K562 (cell line): Measurements from ENCODE around the gene CLEC4E. TPM values are rescaled to one million over a fixed set of nuclear protein-coding genes. Genes with fewer than 3 reads are reported as not detected.
"Not testable (repeated sequence)": the region's sequence is repeated elsewhere in the genome, so short reads cannot be mapped to it uniquely, and the experiment has no call there.

ENCODE experiments used
- ATAC-seq: fragments of 200-7000 bp; cut with Tn5 transposase; 3 replicates; pipeline ENCODE4 v1.9.1; 2020; ENCODE audit warnings: moderate library complexity
- BruUV-seq: library from RNA; stranded (reverse); fragments of 400-500 nt; replicated peaks from 2 replicates; lab custom pipeline; 2021; lab: Mats Ljungman, UMichigan
- CTCF ChIA-PET: fragments of 300-600 bp; formaldehyde crosslinking; extraction: SDS; loops from one replicate; lab custom pipeline; 2021; ENCODE audit warnings: low intra/inter-chr PET ratio; lab: Yijun Ruan, JAX
- POLR2A ChIA-PET: fragments of 300-600, 350-650 bp; sonication (Branson Sonifier 250); formaldehyde crosslinking; extraction: SDS; loops from one replicate; lab custom pipeline; 2021; ENCODE audit warnings: antibody characterized with exemption, inconsistent platforms; lab: Yijun Ruan, JAX
- DNase-seq, 4 experiments: peaks; one replicate each; pipeline versions ENCODE4 v3.0.0 to v3.0.0-alpha.2; 2011 to 2018; ENCODE audit warnings: low spot score in 3 of 4, mixed read lengths in 3 of 4; ENCODE audit errors: extremely low read depth in 1 of 4
- FAIRE-seq: peaks from 2 replicates; lab custom pipeline; 2011; peaks lifted over from hg19 to GRCh38; lab: Jason Lieb, UNC
- H2AFZ ChIP-seq: 2 replicates; pipeline ENCODE4 v1.6.0; 2011; ENCODE audit warnings: low read depth, low read length, control low read depth, inconsistent platforms
- H3K27ac ChIP-seq: fragments of 200-600 bp; 3 replicates; pipeline ENCODE4 v1.8.0; 2011; ENCODE audit warnings: low read depth, mild to moderate bottlenecking, control low read depth, inconsistent platforms, low read length, moderate library complexity, mixed read lengths; ENCODE audit errors: extremely low read depth
- H3K27me3 ChIP-seq, 2 experiments: fragments of 300-600 bp in 1 of 2; 2 replicates in 1 of 2; 3 replicates in 1 of 2; pipeline versions ENCODE4 v1.6.0 to v1.8.0; 2011; ENCODE audit warnings: inconsistent platforms in 2 of 2, low read length in 2 of 2, mild to moderate bottlenecking in 1 of 2, mixed read lengths in 1 of 2, moderate library complexity in 1 of 2; ENCODE audit not compliant: control insufficient read depth in 2 of 2, insufficient read depth in 2 of 2
- H3K36me3 ChIP-seq: fragments of 300-600 bp; 3 replicates; pipeline ENCODE4 v1.8.0; 2011; ENCODE audit warnings: mild to moderate bottlenecking, low read length, inconsistent platforms; ENCODE audit not compliant: control insufficient read depth, insufficient read depth
- H3K4me1 ChIP-seq, 2 experiments: fragments of 200-600 bp in 1 of 2; replicated peaks in 1 of 2; 2 replicates in 1 of 2; 3 replicates in 1 of 2; pipeline versions ENCODE4 v1.5.1 to v1.8.0; 2011; ENCODE audit warnings: inconsistent platforms in 2 of 2, low read length in 2 of 2, mild to moderate bottlenecking in 1 of 2, mixed read lengths in 1 of 2, moderate library complexity in 1 of 2; ENCODE audit not compliant: control insufficient read depth in 2 of 2, insufficient read depth in 2 of 2
- H3K4me2 ChIP-seq: 2 replicates; pipeline ENCODE4 v1.6.1; 2011; ENCODE audit warnings: low read length, control low read depth, inconsistent platforms, mixed read lengths; ENCODE audit not compliant: insufficient read depth
- H3K4me3 ChIP-seq: fragments of 200-600 bp; sonication (generic), shearing (Covaris generic); 2 replicates; pipeline ENCODE4 v1.5.1; 2016; ENCODE audit warnings: control low read depth, inconsistent platforms
- H3K79me2 ChIP-seq: fragments of 200-600 bp; 3 replicates; pipeline ENCODE4 v1.8.0; 2011; ENCODE audit warnings: low read length, inconsistent platforms; ENCODE audit not compliant: control insufficient read depth, insufficient read depth
- H3K9ac ChIP-seq, 2 experiments: 2 replicates each; pipeline versions ENCODE4 v1.6.0 to v1.6.1; 2011; ENCODE audit warnings: low read depth in 2 of 2, low read length in 2 of 2, control low read depth in 1 of 2, inconsistent platforms in 1 of 2, mild to moderate bottlenecking in 1 of 2, mixed read lengths in 1 of 2; ENCODE audit not compliant: insufficient read depth in 1 of 2
- H3K9me1 ChIP-seq: one replicate; pipeline ENCODE4 v1.6.0; 2011; ENCODE audit warnings: inconsistent platforms, mild to moderate bottlenecking, low read length, moderate library complexity; ENCODE audit not compliant: control insufficient read depth, insufficient read depth
- H3K9me3 ChIP-seq: replicated peaks from 2 replicates; pipeline ENCODE4 v1.5.1; 2011; ENCODE audit warnings: low read depth, low read length, inconsistent platforms; ENCODE audit not compliant: control insufficient read depth, insufficient read depth
- H4K20me1 ChIP-seq: replicated peaks from 2 replicates; pipeline ENCODE4 v1.6.1; 2011; ENCODE audit warnings: low read length, inconsistent platforms, mixed read lengths; ENCODE audit not compliant: control insufficient read depth, insufficient read depth
- ATF7 ChIP-seq: fragments of 450-650 bp; IDR thresholded peaks from 2 replicates; pipeline ENCODE4 v1.7.1; 2014; ENCODE audit warnings: mild to moderate bottlenecking, moderate library complexity
- CREM ChIP-seq: IDR thresholded peaks from 2 replicates; pipeline ENCODE4 v1.6.1; 2014; ENCODE audit warnings: antibody characterized with exemption, low read depth
- GTF3C2 ChIP-seq: IDR thresholded peaks from 3 replicates; pipeline ENCODE4 v1.6.1; 2011; ENCODE audit warnings: borderline replicate concordance, mild to moderate bottlenecking, moderate library complexity; ENCODE audit not compliant: insufficient read length; ENCODE audit errors: extremely low read depth
- MBD2 ChIP-seq: sonication (generic); IDR thresholded peaks from 2 replicates; pipeline ENCODE4 v1.6.1; 2016; ENCODE audit warnings: low read depth, borderline replicate concordance
- RAD21 ChIP-seq, 2 experiments: fragments of 250-450 bp in 1 of 2; fragments of 450-650 bp in 1 of 2; sonication (Bioruptor Pico) in 1 of 2; formaldehyde crosslinking in 1 of 2; IDR thresholded peaks in 1 of 2; conservative IDR thresholded peaks in 1 of 2; 2 replicates each; pipeline versions ENCODE4 v1.4.0 to v1.8.0; 2020 to 2022; ENCODE audit warnings: mild to moderate bottlenecking in 2 of 2, moderate library complexity in 1 of 2
- RNF2 ChIP-seq: sonication (generic); IDR thresholded peaks from 2 replicates; pipeline ENCODE4 v1.6.1; 2016
- ZNF785 ChIP-seq: fragments of 250-450 bp; sonication (Bioruptor Pico); IDR thresholded peaks from 2 replicates; pipeline ENCODE4 v1.4.0; 2020; ENCODE audit warnings: mild to moderate bottlenecking
- WGBS: fragments of 100-300 bp; shearing (Covaris generic); methylation state at CpG from one replicate; pipeline ENCODE4 v1.1.6; 2016; ENCODE audit warnings: low coverage, mixed read lengths; ENCODE audit not compliant: insufficient coverage; ENCODE audit errors: missing lambda C conversion rate; 5-methylcytosine and 5-hydroxymethylcytosine counted together
- in situ Hi-C: fragments of 300-500 bp; cut with MboI; formaldehyde crosslinking; loops from 4 replicates; pipeline ENCODE4 v1.15.0; 2018; ENCODE audit warnings: inconsistent platforms, mixed read lengths
- intact Hi-C: fragments of 100-400 bp; cut with micrococcal nuclease; formaldehyde crosslinking; loops from 2 replicates; pipeline ENCODE4 v1.14.2; 2022
- polyA plus RNA-seq, 8 experiments: library from polyadenylated mRNA; depleted of rRNA in 4 of 8; stranded (reverse) in 5 of 8; unstranded in 3 of 8; fragments of >200 nt; fragmentation: Nextera tagmentation in 2 of 8; fragmentation: Illumina TruSeq in 1 of 8; extraction: Ambion mirVana in 2 of 8; extraction: Trizol in 1 of 8; gene quantifications; 2 replicates each; pipeline versions ENCODE4 v1.2.1 to v1.2.3, GENCODE V29; 2011 to 2014; ENCODE audit warnings: inconsistent platforms in 1 of 8, missing spikeins in 1 of 8
- total RNA-seq, 7 experiments: library from RNA; depleted of rRNA in 6 of 7; stranded (reverse); fragments of >200 nt in 6 of 7; fragmentation: Illumina TruSeq in 2 of 7; extraction: Trizol in 2 of 7; gene quantifications; 2 replicates each; pipeline versions ENCODE4 v1.2.1 to v1.2.3, GENCODE V29; 2011 to 2021; ENCODE audit warnings: low replicate concordance in 1 of 7
- TF ChIP-seq, protein P1 (sequence below), 3 experiments: IDR thresholded peaks in 2 of 3; conservative IDR thresholded peaks in 1 of 3; 2 replicates each; pipeline ENCODE4 v1.5.1; 2011 to 2012; ENCODE audit warnings: low read length in 3 of 3, mild to moderate bottlenecking in 3 of 3, control low read depth in 2 of 3, improper control_type of control experiment in 1 of 3, inconsistent platforms in 1 of 3, low read depth in 1 of 3, mixed read lengths in 1 of 3, moderate library complexity in 1 of 3; ENCODE audit not compliant: insufficient read depth in 2 of 3

Gene CLEC4E
- total and polyA plus RNA-seq, 9 of the 15 experiments (the other 6 are each of a cell fraction or from before 2014, with no cell fraction given), result not detected

GRCh38 chr12:8541562-8541961 is 857 bp upstream of the CLEC4E start (continued):
- TF ChIP-seq GTF3C2 (no peak), MBD2 (no peak), ZNF785 (CRISPR knock-in tag) (no peak), RNF2 (no peak)

DNA sequence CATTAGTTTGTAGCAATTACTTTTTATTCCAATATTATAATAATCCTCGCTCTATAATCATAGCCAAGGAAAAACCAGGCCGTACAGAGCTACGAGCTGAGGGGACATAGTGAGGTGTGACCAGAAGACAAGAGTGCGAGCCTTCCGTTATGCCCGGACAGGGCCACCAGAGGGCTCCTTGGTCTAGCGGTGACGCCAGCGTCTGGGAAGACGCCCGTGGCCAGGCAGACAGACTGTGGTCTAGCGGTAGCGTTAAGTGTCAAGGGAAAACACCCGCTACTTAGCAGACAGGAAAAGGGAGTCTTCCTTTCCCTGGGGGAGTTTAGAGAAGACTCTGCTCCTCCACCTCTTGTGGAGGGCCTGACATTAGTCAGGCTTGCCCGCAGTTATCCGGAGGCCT is 2.9 kb downstream of the CLEC4E start:
- H3K27ac ChIP-seq, H3K9me1 ChIP-seq, H3K36me3 ChIP-seq, H3K79me2 ChIP-seq, H3K27me3 ChIP-seq, H3K9ac ChIP-seq, H4K20me1 ChIP-seq, H3K4me1 ChIP-seq, intact Hi-C loops, H3K4me3 ChIP-seq, POLR2A ChIA-PET, CTCF ChIA-PET, in situ Hi-C loops, H3K9me3 ChIP-seq, H3K4me2 ChIP-seq, FAIRE-seq, ATAC-seq, BruUV-seq, H2AFZ ChIP-seq: not testable (repeated sequence)
- 2% methylated on average over 13 of the region's 16 CpGs for WGBS
- peak in 1 of 4 experiments; percentile 22 for DNase-seq
- TF ChIP-seq CREM (peak; percentile 49; the same call in 1 of the 2 replicates), RAD21 (CRISPR knock-in tag; conservative IDR thresholded peaks at IDR 0.05 in 1 of 2, IDR thresholded peaks at IDR 0.05 in 1 of 2) (peak in 1 of 2 experiments; percentile 34; a peak in 2 of 4 replicates), ATF7 (0 out of 2 replicates have a peak, but pooled peaks have one; percentile 14)
- TF ChIP-seq, protein P1, sequence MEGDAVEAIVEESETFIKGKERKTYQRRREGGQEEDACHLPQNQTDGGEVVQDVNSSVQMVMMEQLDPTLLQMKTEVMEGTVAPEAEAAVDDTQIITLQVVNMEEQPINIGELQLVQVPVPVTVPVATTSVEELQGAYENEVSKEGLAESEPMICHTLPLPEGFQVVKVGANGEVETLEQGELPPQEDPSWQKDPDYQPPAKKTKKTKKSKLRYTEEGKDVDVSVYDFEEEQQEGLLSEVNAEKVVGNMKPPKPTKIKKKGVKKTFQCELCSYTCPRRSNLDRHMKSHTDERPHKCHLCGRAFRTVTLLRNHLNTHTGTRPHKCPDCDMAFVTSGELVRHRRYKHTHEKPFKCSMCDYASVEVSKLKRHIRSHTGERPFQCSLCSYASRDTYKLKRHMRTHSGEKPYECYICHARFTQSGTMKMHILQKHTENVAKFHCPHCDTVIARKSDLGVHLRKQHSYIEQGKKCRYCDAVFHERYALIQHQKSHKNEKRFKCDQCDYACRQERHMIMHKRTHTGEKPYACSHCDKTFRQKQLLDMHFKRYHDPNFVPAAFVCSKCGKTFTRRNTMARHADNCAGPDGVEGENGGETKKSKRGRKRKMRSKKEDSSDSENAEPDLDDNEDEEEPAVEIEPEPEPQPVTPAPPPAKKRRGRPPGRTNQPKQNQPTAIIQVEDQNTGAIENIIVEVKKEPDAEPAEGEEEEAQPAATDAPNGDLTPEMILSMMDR (IDR thresholded peaks at IDR 0.05 in 2 of 3, conservative IDR thresholded peaks at IDR 0.05 in 1 of 3; ENCODE audit: insufficient read depth in 2 of 3, low read depth in 1 of 3, low read length in 3 of 3), result peak; percentile 33 to 51 (median 37); a peak in 3 of 6 replicates
